ENCODE measurements around the gene MOB3A.
"Not testable (repeated sequence)": the region's sequence is repeated elsewhere in the genome, so short reads cannot be mapped to it uniquely, and the experiment has no call there.

Gene MOB3A

DNA sequence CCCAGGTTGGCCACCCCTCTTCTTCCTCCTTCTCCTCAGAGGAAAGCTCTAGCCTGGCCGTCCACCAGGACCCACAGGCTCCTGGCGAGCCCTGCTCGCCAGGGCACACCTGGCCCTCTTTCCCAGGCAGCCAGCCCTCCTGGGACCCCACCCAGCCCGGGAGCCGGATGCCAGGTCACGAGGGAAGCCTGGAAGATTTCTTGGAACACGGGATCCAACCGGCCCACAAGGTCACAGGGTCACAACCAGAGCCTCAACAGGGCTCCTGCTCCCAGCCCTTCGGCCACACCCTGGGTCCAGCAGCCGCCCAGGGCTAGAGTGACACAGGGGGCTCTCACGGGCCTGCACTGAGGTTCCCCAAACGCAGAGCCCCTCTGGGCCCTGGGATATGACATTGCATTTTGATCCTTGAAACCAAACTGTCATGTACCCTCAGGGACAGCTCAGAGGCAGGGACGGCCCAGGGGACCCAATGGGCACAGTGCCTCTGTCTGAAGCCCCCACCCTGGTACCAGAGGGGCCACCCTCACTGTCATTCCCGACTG lies 50.6 kb downstream of the MOB3A start:
- no peak for DNase-seq

DNA sequence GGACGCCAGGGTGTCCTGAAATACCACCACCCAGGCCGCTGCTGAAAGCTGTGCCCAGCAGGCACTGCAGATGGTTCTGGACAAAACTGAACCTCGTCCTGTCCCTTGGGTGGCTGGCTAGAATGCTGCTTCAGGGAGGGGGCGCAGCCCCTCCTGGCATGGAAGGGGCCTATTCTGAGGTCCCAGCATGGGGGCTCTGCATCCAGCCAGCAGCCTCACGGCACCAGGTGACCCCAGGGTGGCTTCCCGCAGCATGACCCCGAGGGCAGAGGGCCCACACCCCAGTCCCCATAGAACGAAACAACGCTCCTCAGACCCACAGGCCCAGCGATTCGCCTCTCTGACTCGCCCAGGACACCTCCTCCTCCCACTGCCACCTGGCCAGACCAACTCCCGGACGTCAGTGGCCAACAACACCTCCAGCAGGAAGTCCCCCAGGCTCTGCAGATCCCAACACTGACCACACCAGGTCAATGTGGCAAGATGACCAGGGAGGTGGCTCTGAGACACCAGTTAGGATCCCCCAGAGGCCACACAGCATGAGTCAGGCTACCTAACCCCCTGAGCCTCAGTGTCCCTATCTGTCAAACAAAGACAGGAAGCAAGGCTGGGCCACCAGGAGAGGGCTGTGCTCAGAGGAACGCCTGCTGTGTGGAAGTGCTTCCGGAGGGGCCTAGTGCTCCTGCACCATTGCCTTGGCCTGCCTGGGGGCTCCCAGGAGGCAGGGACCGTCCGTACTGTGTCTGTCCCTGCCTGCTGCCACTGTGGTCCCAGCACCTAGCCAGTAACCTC lies 51.2 kb downstream of the MOB3A start:
- no peak for DNase-seq

DNA sequence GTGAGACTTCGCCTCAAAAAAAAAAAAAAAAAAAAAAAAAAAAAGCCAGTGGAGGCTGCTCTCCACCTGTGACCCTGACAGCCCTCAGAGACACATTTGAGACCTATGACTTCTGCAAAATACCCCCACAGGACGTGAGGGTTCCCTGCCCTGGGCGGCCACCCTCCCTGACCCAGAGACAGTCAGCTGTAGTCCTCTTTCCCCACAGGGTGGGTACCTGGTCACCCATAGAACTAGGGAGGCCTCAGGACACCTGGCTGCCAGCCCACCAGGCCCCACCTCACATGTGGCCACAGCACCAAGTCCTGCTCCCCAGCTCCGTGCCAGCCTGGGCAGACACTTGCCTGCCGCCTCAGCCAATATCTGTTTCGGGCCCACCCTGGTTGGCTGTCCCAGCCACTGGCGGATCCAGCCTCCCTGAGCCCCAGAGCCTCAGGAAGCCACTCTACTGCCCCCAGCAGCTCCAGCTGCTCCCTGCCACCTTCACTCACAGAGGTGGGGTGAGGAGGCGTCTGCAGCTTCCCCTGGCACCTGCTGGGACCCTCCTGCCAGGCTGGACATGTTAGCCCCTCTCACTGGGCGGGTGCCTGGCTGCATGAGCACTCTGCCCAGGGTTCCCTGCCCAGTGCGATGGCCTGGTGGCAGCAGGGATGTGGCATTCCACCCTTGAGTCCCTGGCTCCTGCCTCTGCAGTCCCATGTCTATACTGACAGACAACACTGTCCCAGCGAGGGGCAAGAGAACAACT lies 52.0 kb downstream of the MOB3A start:
- DNase-seq: peak; percentile 32

DNA sequence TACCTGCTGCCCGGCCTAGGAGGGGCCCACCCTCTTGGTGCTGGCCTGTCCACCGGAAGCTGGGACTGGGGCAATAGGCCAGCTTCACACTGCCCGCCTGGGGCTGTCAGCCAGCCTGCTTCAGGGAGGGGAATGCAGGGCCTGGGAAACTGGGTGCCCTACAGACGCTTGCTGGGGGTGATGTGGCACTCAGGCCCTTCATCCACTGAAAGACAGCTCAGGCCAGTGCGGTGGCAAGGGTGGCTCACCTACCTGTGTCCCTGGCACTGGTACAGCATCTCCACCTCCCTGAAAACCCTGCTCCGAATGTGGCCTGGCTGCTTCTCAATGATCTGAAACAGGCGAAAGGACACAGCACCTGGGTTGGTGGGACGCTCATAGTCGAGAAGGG lies 52.9 kb downstream of the MOB3A start:
- no peak for DNase-seq

DNA sequence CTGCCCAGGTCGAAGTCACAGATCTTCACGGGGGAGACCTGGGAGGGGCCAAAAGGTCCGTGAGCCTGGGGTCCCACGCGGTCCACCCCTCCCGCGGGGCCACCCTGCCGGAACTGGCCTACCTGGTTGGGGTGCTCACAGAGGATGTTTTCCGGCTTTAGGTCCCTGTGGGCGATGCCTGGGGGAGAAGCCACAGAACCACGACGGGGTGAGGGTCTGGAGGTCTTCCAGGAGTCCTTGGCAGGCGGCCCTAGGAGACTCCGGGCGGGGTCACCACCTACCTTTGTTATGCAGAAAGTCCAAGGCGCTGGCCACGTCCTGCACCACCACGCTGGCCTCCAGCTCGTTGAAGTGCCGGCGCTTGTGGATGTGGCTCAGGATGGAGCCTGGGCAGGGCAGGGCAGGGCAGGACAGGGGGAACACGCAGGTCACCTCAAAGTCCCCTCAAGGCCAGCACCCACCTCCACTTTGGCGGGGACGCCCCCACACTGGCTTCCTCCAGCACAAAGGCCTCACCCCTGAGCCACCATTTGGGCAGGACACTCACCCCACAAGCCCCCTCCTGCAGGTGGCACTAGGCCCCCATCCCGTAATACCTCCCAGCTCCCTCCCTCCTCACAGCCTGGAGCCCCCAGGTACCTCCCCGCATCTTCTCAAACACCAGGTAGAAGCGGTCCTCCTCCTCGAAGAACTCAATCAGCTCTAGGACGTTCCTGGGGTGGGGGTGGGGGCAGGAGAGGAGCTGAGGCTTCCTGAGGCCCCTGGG lies 53.5 kb downstream of the MOB3A start:
- DNase-seq: no peak

DNA sequence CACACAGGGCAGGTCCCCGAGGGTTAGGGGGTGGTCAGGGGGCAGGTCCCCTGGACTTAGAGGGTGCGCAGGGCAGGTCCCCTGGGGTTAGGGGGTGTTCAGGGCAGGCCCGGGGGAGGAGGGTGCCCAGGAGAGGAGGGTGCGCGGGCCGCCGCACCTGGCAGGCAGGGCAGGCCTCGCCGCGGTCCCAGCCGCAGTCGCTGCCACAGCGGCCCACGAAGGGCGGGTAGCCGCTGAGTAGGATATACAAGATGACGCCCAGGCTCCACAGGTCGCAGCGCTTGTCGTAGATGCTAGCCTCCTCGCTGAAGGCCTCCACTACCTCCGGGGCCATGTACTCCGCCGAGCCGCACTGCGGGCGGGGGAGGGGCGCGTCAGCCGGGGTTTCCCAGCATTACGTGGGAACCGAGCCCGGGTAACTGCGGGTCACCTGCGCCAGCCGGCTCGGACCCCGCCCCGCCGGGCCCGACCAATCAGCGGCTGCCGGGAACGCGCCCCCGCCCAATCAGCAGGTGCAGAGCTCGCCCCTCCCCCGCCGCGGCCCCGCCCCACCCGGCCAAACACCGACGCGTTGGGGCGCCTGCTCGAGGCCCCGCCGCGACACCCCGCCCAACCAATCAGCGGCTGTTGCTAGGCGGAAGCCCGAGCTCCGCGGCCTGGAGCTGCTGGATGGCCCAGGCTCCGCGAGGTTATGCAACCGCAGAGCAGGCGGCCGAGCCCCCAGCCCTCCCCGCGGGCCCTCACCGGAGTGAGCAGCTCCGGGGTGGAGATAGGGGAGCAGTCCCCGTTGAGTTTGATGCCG lies 54.2 kb downstream of the MOB3A start:
- DNase-seq: peak; percentile 97

DNA sequence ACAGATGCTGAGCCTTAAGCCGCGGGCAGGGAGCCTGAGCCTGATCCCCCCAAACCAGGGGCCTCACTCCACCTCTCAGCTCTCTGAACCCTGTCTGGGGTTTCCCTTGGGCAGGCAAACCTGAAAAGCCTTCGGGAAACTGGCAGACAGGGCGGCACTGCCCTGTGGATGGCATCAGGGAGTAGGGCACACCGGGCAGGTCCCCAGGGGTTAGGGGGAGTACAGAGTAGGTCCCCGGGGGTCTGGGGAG lies 54.8 kb downstream of the MOB3A start:
- no peak for DNase-seq

DNA sequence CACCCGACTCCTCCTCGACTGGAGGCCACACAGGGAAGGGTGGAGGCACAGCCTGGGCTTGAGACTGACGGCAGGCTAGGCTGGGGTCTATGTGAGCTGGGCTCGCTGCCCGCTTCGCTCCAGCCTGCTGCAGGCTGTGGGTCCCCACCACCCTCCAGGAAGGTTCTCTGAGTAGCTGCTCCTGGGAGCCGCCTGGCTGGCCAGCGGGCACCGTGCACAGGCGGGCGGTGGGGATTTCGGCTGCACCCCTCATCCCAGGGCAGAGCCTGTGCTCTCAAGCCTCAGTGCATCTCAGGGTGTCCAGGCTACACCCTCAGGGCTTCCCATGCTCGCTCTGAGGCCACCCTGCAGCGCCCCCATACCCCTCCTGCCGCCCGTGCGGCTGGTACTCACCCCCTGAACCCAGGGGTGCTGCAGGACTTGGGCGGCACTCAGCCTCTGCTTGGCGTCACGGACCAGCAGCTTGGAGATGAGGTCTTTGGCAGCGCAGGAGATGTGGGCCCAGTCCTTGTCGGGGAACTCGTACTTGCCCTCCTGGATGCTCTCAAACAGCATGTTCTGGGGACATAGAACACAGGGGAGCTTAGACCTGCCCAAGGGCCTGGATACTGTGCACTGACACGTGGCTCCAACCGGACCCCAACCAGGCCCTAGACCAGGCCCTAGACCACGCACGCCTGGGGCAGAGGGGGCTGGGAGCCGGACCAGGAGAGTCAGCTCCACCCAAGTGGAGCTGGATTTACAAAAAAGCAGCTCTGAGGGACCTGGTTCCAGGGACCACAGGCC lies 55.3 kb downstream of the MOB3A start:
- no peak for DNase-seq

DNA sequence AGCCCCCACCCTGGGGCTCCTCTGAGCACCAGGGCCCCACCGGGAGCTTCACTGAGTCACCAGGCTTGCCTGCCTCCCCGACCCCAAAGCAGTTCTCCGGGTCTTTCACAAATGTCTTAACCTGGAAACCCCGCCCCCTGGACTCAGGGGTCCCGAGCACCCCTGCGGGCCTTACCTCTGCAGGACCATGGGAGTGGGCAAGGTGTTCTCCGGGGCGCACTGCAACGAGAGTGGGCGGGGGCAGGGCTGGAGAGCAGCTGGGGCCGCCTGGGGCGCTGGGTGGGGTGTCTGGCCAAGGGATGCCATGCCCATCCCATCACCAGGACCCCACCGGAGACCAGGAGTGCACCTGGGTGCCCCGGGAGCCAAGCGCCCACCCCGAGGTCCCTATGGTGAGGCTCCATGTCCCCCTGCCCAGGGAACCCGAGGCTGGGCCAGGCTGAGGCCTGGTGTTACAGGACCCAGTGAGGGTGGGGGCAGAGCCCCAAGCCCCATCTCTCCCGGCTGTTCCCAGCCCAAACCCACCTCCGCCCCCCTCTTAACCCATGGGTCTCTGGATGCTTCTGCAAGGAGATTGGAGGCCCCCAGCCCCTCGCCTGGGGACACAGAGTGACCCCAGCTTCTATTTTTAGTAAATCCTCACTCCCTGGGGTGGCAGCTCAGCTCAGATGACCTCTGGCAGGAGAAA lies 56.0 kb downstream of the MOB3A start:
- no peak for DNase-seq

DNA sequence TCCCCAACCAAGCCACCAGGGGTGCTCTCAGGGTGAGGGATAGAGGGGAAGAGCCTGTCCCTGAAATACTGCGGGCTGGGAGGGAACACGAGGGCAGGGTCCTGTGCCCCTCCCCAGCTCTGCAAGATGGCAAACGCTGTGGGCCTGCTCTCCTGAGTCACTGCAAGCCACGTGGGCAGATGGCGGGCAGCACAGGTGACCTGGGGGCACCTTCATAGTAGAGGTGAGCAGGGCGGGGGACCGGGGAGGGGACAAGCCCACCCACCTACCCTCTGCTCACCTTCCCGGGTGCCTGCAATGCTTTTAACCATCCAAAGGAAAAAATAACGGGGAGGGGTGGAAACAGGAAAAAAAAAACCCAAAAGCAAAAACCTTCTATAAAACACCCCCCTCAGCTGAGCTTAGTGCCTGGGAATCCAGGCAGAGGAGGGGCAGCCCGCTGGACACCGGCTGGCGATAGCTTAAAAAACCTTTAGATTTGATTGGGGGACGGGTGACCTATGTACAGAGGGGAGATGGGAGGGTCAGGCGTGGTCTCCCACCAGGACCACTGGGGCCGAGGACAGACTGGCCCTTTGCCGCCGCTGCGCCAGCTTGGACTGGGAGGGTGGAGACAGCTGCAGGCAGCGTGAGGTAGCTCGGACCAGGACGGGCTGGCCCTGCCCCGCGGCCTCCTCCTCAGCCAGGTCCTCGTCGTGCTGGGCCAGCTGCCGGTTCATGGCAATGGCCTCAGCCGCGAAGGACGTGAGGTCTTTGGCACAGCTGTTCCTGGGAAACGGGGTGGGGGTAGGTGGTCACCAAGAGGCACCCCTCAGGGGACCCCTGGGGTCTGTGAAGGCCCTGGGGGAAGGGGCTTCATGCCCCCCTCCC lies 56.8 kb downstream of the MOB3A start:
- DNase-seq: no peak

DNA sequence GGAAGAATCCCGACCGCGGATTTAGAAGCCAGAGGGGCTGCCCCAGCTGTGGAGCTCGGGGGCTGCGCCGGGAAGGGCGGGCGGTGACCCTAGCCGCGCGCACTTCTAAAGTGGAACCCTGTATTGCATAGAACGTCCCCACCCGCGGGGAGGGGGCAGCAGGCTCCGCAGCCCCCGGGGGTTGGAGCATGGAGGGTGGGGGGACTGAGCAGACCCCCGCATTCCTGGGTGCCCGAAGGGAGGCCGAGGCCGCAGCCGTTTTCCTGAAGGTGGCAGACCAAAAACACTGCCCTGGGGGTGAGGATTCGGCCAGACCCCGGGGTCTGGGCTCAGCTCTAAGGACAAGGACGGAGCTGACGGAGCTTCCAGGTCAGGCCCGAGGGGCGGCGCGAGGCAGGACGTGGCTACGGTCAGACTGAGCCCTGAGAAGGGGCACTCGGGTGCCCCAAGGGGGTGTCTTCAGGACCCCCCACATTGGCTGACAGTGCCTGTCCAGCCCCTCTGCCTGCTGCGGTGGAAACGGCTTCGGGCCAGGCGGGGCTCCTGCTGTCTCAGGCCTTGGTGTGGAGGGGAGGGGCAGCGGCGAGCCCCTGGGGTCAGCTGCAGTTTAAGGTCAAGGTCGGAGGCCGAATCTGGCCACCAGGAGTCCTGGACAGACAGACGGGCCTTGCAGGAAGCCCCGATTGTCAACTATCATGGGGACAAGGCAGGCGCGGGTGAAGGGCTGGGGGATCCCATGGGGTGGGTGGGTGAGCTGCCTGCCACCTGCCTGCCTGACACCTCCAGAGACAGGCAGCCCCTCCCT lies 57.6 kb downstream of the MOB3A start:
- no peak for DNase-seq

DNA sequence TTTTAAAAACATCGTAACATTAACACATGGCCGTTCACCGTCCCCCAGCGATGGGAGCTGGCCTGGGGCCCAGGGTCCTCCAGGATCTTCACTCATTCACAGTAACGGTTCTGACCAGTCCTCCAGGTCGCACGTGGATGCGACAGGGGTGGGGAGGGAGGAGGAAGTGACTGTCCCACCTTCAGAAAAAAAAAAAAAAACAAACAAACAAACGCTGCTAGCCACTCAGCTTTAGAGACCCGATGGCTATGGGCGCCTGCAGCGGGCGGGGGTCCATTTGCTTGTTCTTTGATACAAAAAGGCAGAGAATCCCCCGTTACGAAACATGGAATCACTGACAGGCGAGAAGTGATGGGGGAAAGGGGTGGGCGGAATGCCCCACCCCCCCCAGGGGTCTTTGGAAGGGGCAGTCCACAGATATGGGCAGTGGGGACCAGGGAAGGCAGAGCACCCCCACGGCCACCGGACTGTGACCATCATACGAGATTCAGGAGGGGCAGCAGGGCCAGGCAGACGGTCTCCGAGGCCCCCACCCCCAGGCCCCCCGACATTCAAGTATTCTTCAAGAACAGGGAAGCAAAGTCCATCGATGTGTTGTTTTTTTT lies 58.4 kb downstream of the MOB3A start:
- no peak for DNase-seq

DNA sequence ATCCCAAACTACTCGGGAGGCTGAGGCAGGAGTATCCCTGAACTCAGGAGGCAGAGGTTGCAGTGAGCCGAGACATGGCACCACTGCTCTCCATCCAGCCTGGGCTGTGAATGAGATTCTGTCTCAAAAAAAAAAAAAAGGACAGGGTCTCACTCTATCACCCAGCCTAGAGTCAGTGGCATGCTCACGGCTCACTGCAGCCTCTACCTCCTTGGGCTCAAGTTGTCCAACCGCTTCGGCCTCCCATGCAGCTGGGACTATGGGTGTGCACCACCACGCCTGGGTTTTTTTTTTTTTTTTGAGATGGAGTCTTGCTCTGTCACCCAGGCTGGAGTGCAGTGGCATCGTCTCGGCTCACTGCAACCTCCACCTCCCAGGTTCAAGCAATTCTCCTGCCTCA lies 59.7 kb downstream of the MOB3A start:
- DNase-seq: no peak

DNA sequence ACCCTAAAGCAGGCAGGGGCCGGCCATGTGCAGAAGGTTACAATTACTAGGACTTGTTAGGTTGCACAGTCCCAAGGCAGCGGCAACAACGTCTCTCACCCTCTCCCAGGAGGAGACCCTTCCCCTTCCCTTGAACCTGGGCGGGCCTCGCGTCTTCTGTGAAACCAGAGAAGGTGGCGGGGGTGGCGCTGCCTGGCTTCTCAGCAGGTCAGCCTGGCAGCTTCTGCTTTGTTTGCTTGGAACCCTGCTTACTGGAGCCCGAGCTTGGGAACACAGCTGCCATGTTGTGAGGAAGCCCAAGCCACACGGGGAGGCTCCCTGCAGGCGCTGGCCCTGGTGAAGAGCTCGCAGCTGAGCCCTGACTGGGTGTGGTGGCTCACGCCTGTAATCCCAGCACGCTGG lies 60.5 kb downstream of the MOB3A start:
- no peak for DNase-seq

DNA sequence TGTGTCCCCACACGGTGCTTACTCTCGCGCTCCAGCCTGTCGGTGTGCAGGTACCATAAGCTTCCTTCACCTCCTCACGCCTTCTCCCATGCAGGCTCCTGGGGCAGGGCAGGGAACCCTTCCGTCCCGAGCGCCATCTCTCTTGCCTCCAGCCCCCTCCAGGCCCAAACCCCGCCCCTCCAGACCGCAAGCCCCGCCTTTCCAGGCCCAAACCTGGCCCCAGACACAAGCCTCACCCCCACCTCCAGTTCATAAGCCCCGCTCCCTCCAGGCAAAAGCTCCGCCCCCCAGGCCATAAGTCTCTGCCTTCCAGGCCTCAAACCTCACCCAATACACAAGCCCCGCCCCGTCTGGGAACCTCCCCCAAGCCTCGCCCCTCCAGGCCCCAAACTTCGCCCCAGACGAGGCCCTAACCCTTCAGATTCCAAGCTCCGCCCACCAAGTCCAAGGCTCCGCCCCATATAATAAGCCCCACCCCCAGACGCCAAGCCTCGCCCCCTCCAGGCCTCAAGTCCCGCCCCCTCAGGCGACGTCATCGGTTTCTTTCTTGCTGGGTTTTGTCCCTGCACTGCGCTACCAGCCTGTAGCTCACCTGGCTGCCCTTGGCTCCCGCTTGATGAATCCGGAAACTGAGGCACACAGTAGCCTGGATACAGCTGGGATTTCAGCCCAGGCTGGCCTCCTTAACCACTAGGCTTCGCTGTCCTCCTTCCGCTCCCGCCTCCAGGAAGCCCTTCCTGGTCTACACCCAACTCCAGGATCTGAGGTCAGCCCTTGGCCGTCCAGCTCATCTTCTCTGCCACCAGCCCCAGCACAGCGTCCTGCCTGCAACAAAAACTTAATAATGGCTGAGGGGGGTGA lies 61.2 kb downstream of the MOB3A start:
- peak; percentile 58 for DNase-seq

DNA sequence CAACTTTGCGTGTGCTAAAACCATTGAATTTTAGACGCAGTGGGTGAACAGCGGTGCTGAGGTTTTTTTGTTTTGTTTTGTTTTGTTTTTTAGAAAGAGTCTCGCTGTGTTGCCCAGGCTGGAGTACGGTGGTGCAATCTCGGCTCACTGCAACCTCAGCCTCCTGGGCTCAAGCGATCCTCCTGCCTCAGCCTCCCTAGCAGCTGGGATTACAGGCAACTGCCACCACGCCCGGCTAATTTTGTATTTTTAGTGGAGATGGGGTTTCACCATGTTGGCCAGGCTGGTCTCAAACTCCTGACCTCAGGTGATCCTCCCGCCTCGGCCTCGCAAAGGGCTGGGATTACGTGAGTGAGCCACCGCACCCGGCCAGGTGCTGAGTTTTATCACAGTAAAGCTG lies 61.9 kb downstream of the MOB3A start:
- not testable (repeated sequence) for DNase-seq

DNA sequence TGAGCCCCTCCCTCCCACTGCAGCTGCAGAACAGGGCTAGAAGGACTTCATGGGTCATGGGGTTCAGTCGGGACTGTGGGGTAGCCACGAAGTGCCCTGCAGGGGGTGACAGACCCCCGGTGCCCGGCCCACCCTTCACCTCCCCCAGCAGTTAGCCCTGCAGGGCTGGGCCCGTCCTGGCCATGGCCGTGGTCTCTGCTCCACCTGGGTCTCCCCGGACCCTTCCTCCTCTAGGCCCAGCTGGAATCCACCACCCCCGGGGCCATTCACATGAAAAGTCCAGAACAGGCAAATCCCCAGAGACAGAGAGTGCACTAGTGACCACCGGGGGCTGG lies 62.3 kb downstream of the MOB3A start:
- no peak for DNase-seq

DNA sequence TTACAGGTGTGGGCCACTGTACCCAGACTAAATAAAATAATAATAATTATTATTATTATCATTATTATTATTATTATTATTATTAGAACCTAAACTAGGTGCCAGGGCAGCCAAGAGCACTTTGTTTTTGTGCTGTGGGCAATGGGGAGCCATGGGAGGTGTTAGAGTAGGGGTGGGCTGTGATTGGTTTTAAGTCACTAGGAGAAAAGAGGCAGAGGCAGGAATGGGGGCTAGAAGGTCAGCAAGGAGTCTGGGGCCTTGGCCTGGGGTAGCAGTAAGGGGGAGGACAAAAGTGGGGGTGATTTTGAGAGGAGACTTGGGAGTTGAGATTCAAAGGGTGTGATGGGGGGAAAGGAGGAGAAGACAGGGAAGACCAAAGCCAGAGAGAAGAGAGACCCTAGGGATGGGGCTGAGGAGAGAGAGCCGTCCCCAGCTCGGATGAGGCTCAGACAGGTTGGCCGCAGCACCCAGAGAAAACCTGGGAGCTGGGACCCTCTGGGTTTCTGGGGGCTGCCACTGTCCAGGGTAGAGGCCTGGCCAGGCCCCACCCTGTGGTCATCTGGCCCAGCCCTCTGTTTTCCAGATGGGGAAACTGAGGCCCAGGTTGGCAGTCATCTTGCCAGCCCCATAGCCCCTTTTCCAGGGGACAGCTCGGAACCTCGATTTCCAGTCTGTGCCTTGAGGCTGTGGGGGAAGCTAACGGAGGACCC lies 62.9 kb downstream of the MOB3A start:
- DNase-seq: no peak
